CD4-positive, alpha-beta T cell treated with Interleukin-6 at 100 ng/mL for 8 hours (primary cell): ENCODE results near the gene HNRNPA3.
"Not testable (repeated sequence)": the region's sequence is repeated elsewhere in the genome, so short reads cannot be mapped to it uniquely, and the experiment has no call there.

Experiments used
- DNase-seq: peaks from one replicate; pipeline ENCODE4 v3.0.0-alpha.2; 2020; ENCODE audit warnings: mixed read lengths, low spot score

HNRNPA3 gene

DNA sequence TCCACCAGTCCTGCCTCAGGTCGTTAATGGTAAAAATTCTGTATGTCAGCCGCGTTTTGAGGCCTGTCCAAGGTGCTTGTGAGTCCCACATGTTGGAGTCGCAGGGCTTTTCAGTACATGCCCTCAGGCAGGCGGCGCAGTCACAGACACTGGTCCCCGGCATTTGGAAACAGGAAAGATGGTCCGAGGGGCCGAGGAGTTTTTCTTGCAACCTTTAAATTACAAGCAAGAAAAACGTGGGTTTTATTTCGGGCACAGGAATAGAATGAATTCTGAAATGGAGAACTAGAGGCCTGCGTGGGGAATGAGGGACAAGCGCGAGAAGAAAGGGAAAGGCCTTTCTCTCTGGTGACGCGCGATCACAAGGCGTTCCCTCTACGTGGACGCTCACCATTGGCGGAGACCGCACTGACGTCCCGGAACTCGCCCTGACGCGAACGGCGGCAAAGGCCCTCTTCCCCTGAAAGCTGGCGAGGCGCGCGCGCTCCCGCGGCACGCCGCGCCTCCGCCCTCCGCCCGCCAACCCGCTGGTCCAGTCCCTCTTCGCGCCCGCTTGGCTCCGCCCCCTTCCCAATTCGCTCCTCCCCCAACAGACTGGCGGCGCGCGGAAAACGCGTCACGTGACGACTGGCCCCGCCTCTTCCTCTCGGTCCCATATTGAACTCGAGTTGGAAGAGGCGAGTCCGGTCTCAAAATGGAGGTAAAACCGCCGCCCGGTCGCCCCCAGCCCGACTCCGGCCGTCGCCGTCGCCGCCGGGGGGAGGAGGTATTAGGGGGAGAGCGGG, at the start of gene HNRNPA3:
TSS of gene HNRNPA3 (plus strand) at position 689 of the 785 bp plus-strand sequence. CDS start at position 695, 6 bp downstream.
- DNase-seq, result peak; percentile 99

GRCh38 chr2:177164131-177164530, 48.5 kb upstream of the HNRNPA3 start:
- DNase-seq, result no peak

DNA sequence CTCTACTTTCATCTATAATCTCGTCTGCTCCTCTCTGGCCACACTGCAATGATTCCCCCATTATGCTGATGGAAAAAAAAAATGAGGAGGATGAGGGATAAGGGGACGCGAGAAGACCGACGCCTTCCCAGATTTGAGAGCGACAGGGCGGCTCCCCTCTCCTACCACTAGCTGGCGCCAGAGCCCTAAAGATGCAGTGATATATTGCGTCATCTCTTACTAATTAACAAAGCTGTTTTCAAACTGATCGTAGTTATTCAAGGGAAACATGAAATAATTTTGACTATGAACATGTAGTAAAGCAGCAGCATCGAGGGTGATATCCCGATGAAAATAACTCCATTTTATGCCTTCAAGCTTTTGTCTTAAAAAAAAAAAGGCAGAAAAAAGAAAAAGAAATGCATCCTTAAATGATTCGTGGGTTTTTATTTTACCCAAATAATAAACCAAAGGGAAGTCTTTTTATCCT, 48.0 kb upstream of the HNRNPA3 start:
- peak; percentile 73 for DNase-seq

GRCh38 chr2:177165061-177165583, 47.5 kb upstream of the HNRNPA3 start:
- DNase-seq, result no peak

DNA sequence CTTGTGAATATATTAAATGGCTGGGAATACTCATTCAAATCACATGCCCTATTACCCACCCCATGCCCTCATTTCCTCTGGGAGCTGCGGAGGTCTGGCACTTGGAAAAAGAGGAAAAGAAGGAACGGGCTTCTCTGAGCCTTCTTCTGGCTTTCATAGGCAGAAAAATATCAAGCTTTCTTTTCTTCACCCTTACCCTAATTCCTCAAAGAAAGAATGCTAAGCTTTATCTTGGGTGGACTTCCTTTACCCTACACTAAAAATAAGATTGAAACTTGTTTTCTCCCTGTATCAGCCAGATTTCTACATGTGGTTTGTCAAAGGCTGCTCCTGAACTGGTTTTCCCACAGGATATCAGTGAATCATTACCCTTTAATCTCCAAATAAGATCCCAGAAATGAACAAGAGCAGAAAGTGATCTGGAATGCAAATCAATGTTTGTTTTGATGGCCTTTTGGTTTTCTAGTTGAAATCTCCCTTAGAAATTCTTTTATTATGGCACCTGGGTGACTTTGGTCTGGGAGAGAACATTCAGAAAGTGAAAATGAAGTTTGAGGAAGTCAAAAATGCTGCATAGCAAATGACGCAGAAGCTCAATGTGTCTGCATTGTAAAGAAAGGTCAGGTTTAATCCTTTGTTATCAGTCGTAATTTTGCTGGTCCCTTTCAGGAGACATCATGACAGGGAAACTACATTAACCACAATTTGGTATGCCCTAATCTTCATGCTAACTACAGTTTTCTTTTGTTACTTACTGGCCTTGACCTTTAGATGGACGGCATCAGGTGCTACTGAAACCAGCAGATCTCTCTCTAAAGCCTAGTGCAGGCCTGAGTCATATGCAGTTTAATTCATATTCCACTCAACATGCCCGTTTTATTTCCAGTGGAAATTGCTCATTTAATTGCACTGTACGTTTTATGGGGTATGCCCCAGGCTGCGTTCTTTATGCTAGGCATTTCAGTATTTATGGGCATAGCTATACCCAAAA, 46.6 kb upstream of the HNRNPA3 start:
- DNase-seq, result peak; percentile 24

DNA sequence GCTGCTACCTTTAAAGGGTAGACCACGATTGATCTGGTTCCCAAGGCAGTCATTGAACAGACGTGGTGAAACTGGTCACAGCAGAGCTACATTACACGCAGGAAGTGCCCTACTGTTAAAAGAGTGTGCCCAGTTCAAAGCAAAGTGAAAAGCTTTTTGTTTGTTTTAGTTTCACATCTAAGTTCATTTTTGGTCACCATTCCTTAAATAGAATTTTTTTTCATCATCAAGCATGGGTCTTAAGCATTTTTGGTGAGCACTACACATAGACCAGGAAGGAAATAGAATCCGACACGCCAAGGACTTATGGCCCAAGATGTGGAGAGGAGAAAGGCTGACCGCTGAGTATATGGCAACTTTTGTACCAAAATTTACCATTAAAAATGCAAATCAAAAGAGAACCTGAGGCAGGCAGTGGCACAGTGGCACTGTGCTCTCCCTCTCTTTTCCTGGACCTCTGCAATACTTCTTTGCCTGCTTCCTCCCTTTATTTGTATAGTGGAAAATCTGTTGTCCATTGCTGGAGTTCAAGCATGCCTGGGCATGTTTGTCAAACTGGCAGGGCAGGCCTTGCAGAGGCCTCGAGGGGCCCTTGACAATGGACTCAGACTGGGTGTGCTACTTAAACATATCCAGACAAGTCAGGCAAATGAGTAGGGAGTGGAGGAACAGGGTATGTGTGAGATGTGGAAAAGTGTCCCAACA, 42.6 kb upstream of the HNRNPA3 start:
- DNase-seq, result no peak

GRCh38 chr2:177171418-177171865, 41.2 kb upstream of the HNRNPA3 start:
- DNase-seq, result no peak

DNA sequence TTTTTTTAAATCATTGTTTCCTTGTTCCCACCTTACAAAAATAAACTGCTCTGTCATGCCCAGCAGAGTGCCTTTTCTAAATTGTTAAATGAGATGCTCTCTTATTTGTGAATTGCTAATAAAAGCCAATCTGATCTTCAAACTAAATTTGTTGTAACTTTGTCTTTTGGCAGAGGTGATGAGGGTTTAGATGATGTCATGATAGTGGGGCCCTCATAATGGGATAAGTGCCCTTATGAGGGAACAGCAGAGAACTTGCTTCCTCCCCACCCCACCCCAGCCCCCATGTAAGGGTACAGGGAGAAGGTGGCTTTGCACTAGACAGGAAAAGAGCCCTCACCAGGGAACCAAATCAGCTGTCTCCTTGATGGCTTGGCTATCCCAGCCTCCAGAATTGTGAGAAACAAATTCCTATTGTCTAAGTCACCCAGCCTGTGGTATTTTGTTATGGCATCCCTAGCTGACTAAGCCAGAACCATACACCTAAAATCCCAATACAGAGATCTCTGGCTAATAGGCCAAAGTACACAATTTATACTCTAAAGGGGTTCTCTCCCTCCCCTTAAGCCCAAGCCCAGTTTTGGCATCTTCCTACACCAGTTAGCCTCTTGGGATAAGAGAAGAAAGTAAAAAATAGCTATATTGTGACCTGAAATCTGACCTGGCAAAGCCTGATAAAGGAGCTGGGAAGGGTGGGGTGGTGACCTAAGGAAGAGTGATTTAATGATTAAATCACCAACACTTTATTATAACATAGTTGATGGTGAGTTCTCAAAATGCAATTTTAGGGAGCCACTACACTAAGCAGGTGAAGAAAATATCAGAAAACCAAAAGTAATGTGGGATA, 40.3 kb upstream of the HNRNPA3 start:
- no peak for DNase-seq

DNA sequence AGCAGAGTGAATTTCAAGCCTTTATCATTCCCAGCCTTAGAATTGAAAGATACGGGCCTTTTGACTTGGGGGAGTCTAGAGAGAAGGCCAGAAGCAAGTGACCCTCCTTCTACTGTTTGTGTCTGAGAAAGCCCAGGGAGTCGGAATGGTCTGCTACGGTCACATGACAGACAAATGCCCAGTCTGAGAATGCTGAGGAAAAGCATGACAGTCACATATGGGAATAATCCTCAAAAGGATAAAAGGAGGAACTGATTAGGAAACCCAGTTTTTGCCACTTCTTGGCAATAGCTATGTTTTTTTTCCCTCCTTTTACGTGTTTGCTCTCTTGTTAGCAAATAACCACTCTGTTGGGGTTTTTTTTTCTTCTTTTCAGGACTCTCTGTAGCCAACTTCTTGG, 38.1 kb upstream of the HNRNPA3 start:
- DNase-seq, result no peak

- DNase-seq, result no peak
These were observed 36.5 kb upstream of the HNRNPA3 start for GRCh38 chr2:177175917-177176668.

- no peak for DNase-seq
These were observed 33.8 kb upstream of the HNRNPA3 start for GRCh38 chr2:177178797-177179196.

GRCh38 chr2:177179227-177179626, 33.4 kb upstream of the HNRNPA3 start:
- DNase-seq, result no peak

DNA sequence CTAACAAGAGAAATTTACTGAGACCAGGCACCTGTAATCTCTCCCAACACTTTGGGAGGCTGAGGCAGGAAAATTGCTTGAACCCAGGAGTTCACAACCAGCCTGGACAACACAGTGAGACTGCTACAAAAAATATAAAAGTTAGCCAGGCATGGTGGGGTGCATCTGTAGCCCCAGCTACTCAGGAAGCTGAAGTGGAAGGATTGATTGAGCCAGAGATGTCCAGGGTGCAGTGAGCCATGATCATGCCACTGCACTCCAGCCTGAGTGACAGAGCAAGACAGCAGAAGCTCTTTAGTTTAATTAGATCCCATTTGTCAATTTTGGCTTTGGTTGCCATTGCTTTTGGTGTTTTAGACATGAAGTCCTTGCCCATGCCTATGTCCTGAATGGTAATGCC, 32.9 kb upstream of the HNRNPA3 start:
- DNase-seq, result not testable (repeated sequence)

DNA sequence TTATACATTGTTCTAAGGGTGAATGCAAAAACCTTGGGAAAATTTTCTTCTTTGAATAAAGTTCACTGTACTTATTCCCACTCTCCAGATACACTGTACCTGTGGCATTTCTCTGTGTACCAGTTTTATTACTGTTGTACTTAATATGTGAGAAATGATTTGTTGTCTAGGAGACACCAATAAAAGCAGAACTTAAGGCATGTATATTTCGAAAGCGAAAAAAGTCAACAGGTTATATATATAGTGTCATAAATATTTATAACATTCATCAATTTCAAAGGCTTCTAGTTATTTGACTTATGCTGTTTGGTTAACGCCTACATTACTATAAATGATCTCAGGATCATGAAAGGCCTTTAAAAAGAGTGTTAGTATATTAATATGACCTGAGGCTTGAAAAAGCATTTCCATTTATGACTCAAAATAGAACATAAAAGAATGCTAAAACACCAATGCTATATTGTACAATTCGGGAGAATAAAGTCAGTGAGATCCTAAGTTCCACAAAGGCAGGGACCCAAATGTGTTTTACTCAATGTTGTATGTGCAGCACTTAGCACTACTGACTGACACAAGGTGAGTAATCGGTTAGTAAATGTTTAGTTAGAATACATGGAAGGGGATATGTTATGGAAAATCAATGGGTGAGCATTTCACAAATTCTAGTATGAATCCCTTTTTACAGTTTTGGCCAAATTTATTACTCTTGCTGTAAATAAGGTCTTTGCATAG, 32.2 kb upstream of the HNRNPA3 start:
- no peak for DNase-seq

GRCh38 chr2:177183860-177184259, 28.7 kb upstream of the HNRNPA3 start:
- no peak for DNase-seq

DNA sequence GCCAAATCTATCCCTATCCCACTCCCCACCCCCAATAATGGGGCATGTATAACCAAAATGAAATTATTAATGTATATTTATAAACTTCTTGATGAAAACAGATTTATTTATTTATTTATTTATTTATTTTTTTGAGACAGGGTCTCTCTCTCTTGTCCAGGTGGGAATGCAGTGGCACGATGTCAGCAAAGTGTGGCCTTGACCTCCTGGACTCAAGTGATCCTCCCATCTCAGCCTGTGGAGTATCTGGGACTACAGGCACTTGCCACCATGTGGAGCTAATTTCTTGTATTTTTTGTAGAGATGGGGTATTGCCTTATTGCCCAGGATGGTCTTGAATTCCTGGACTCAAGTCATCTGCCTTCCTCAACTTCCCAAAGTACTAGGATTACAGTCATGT, 28.0 kb upstream of the HNRNPA3 start:
- DNase-seq, result no peak

GRCh38 chr2:177186038-177186437, 26.6 kb upstream of the HNRNPA3 start:
- not testable (repeated sequence) for DNase-seq

DNA sequence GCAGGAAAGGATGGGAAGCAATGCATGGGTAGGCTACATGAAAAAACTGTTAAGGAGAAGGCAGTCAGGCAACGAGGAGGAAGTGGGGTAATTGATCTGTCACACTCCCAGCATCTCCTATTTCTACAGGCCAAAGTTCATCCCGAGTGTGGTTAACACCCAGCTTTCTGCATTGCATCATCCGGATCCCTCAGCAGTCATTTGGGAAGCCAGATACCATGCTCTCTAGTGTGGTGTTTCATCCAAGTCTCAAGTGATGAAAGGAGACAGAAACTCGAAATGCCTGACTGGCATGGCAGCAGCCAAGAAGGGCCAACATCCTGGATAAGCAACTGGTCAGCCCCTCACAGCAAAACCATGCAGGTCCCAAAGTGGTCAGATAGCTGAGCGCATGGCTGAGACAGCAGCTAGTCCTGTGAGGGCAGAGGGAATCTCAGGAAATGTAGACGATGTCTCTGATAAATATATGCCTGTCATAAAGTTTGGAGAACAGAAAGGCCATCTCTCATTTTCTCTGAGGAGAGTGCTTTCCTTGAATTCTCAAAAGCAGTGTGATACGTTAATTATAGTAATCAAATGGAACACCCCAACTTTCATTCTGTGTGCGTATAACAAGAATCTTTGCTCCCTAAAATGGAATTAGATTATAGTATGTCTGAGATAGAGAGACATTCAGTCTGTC, 24.8 kb upstream of the HNRNPA3 start:
- DNase-seq, result no peak
